ENCODE data around the gene SLC33A1. TPM values are rescaled to one million over a fixed set of nuclear protein-coding genes. Genes with fewer than 3 reads are reported as not detected.
A peak's percentile ranks its signal among the peaks of the same experiment; 100 is the strongest.

Gene SLC33A1
- polyA plus RNA-seq, 3 donors = 9.7 to 19.1 (median 15.0) TPM

DNA sequence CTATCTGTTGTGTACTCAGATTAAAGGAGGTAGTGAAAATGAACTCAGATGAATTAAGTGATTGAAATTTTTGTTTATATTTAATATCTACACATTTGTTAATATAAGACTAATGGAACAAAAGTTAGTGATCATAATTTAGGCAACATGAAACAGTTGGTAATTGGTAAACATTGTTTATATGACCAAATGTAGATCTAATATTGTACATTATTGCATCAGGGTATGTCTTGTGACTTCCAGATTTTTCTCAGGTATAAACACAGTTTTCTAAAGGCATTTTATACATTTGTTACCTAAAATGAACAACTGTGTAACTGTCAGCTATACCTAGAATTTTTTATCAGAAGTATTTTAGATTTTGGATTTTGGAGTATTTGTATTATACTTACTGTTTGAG, 31.1 kb upstream of the SLC33A1 start:
- Mint-ChIP-seq H3K4me3 (no peak overlapping the region), H3K36me3 (no peaks in the 10 kb centered on the region), H3K27me3 (ENCODE audit: low read depth in 3 of 3) (peaks cover 0 to 2% (median 0%) of the 10 kb centered on the region in 3 donors), H3K27ac (no peak overlapping the region), H3K4me1 (peaks cover 21% of the 10 kb centered on the region), H3K9me3 (no peaks in the 10 kb centered on the region)
- no peak overlapping the region for H3K4me2 ChIP-seq (replicated peaks; ENCODE audit: extremely low read depth, low read length, poor library complexity, severe bottlenecking)
- no peaks in the 10 kb centered on the region for H3K36me3 ChIP-seq (replicated peaks in 1 of 2; ENCODE audit: control insufficient read depth in 1 of 2, insufficient read depth in 2 of 2, low read length in 2 of 2)
- peaks cover 38% of the 10 kb centered on the region for H4K20me1 ChIP-seq (ENCODE audit: insufficient read depth, low read length)
- H2AFZ ChIP-seq (ENCODE audit: insufficient read depth, low read depth, low read length, poor library complexity, severe bottlenecking) = no peak overlapping the region
- no peaks in the 10 kb centered on the region for H3K9me3 ChIP-seq (replicated peaks in 1 of 2; ENCODE audit: control insufficient read depth in 1 of 2, insufficient read depth in 1 of 2, low read length in 2 of 2)
- intact Hi-C loops (cut with micrococcal nuclease) = no loop called here
- H3K9ac ChIP-seq (ENCODE audit: insufficient read depth, low read length, poor library complexity, severe bottlenecking) = no peak overlapping the region
- H3K27me3 ChIP-seq (ENCODE audit: control insufficient read depth in 2 of 2, insufficient read depth in 2 of 2, low read length in 2 of 2) = no peaks in the 10 kb centered on the region
- H3K79me2 ChIP-seq (ENCODE audit: insufficient read depth, low read length) = peaks cover 100% of the 10 kb centered on the region
- peaks cover 0 to 7% of the 10 kb centered on the region in 2 donors for H3K4me1 ChIP-seq (ENCODE audit: control insufficient read depth in 1 of 2, insufficient read depth in 2 of 2, low read length in 2 of 2)
- DNase-seq = no peak
- H3K27ac ChIP-seq (ENCODE audit: low read depth in 1 of 2, low read length in 2 of 2) = no peak overlapping the region
- H3K4me3 ChIP-seq (replicated peaks in 1 of 3; ENCODE audit: low read depth in 2 of 3, low read length in 3 of 3) = no peak overlapping the region
- TF ChIP-seq, protein P1, sequence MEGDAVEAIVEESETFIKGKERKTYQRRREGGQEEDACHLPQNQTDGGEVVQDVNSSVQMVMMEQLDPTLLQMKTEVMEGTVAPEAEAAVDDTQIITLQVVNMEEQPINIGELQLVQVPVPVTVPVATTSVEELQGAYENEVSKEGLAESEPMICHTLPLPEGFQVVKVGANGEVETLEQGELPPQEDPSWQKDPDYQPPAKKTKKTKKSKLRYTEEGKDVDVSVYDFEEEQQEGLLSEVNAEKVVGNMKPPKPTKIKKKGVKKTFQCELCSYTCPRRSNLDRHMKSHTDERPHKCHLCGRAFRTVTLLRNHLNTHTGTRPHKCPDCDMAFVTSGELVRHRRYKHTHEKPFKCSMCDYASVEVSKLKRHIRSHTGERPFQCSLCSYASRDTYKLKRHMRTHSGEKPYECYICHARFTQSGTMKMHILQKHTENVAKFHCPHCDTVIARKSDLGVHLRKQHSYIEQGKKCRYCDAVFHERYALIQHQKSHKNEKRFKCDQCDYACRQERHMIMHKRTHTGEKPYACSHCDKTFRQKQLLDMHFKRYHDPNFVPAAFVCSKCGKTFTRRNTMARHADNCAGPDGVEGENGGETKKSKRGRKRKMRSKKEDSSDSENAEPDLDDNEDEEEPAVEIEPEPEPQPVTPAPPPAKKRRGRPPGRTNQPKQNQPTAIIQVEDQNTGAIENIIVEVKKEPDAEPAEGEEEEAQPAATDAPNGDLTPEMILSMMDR (IDR thresholded peaks at IDR 0.05) = no peak

DNA sequence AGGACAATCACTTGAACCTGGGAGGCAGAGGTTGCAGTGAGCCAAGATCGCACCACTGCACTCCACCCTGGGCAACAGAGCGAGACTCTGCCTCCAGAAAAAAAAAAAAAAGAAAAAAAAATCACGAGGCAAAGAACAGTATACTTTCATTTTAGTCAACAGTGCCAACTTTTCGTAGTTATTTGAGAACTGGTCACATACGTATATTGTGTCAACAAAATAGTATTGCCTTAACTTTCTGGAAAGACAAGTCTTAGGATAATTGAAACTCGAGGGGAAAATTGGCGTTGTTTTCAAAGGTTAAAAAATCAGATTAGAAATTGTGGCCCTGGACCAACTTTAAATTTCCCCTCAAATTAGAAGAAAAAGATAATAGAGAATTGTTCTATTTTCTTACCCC, 30.1 kb upstream of the SLC33A1 start:
- Mint-ChIP-seq H3K27ac (peak overlapping the region in 1 of 7 donors; percentile 48), H3K36me3 (no peaks in the 10 kb centered on the region), H3K9me3 (no peaks in the 10 kb centered on the region), H3K4me3 (no peak overlapping the region), H3K27me3 (ENCODE audit: low read depth in 3 of 3) (peaks cover 0 to 3% (median 0%) of the 10 kb centered on the region in 3 donors), H3K4me1 (peaks cover 20% of the 10 kb centered on the region)
- Histone ChIP-seq H3K27ac (ENCODE audit: low read depth in 1 of 2, low read length in 2 of 2) (no peak overlapping the region), H3K27me3 (ENCODE audit: control insufficient read depth in 2 of 2, insufficient read depth in 2 of 2, low read length in 2 of 2) (no peaks in the 10 kb centered on the region), H3K9me3 (replicated peaks in 1 of 2; ENCODE audit: control insufficient read depth in 1 of 2, insufficient read depth in 1 of 2, low read length in 2 of 2) (no peaks in the 10 kb centered on the region), H3K9ac (ENCODE audit: insufficient read depth, low read length, poor library complexity, severe bottlenecking) (no peak overlapping the region), H3K36me3 (replicated peaks in 1 of 2; ENCODE audit: control insufficient read depth in 1 of 2, insufficient read depth in 2 of 2, low read length in 2 of 2) (no peaks in the 10 kb centered on the region), H3K4me1 (ENCODE audit: control insufficient read depth in 1 of 2, insufficient read depth in 2 of 2, low read length in 2 of 2) (peaks cover 0 to 6% of the 10 kb centered on the region in 2 donors), H3K79me2 (ENCODE audit: insufficient read depth, low read length) (peaks cover 100% of the 10 kb centered on the region), H3K4me2 (replicated peaks; ENCODE audit: extremely low read depth, low read length, poor library complexity, severe bottlenecking) (no peak overlapping the region), H3K4me3 (replicated peaks in 1 of 3; ENCODE audit: low read depth in 2 of 3, low read length in 3 of 3) (no peak overlapping the region), H4K20me1 (ENCODE audit: insufficient read depth, low read length) (peaks cover 30% of the 10 kb centered on the region), H2AFZ (ENCODE audit: insufficient read depth, low read depth, low read length, poor library complexity, severe bottlenecking) (no peak overlapping the region)
- intact Hi-C loops (cut with micrococcal nuclease) = no loop called here
- 100% methylated on average over 2 of the region's 7 CpGs for WGBS (ENCODE audit: insufficient coverage)
- DNase-seq = no peak
- TF ChIP-seq, protein P1 (IDR thresholded peaks at IDR 0.05) = no peak
